ENCODE measurements around the gene FCSK.
"Not testable (repeated sequence)": the region's sequence is repeated elsewhere in the genome, so short reads cannot be mapped to it uniquely, and the experiment has no call there.

Gene FCSK

GRCh38 chr16:70454222-70455034 lies at the start of gene FCSK:
TSS of gene FCSK (plus strand) at chr16:70454595. CDS start at chr16:70463191, 8,596 bp downstream.
- peak within 1 kb of the TSS; percentile 98 for H3K27ac ChIP-seq
- TF ChIP-seq ZFX (IDR thresholded peaks at IDR 0.05), result peak; percentile 58; the same call in 1 of the 2 replicates
- no peak for TF ChIP-seq CTCF (conservative IDR thresholded peaks at IDR 0.05)

GRCh38 chr16:70406104-70406503 lies 48.3 kb upstream of the FCSK start:
- not testable (repeated sequence) for H3K27ac ChIP-seq

- no peak overlapping the region for H3K27ac ChIP-seq
- TF ChIP-seq CTCF (conservative IDR thresholded peaks at IDR 0.05), result no peak
- TF ChIP-seq ZFX (IDR thresholded peaks at IDR 0.05), result no peak
Observed at GRCh38 chr16:70407811-70408274, 46.6 kb upstream of the FCSK start.

- H3K27ac ChIP-seq, result no peak overlapping the region
- TF ChIP-seq CTCF (conservative IDR thresholded peaks at IDR 0.05) (no peak), ZFX (IDR thresholded peaks at IDR 0.05) (no peak)
Observed at GRCh38 chr16:70410734-70411133, 43.7 kb upstream of the FCSK start.

GRCh38 chr16:70412385-70412784 lies 42.0 kb upstream of the FCSK start:
- TF ChIP-seq CTCF (conservative IDR thresholded peaks at IDR 0.05), result no peak
- no peak overlapping the region for H3K27ac ChIP-seq

GRCh38 chr16:70413572-70413971 lies 40.8 kb upstream of the FCSK start:
- H3K27ac ChIP-seq, result not testable (repeated sequence)

GRCh38 chr16:70416748-70417616 lies 37.4 kb upstream of the FCSK start:
- TF ChIP-seq ZFX (IDR thresholded peaks at IDR 0.05), result no peak
- no peak for TF ChIP-seq CTCF (conservative IDR thresholded peaks at IDR 0.05)
- no peak overlapping the region for H3K27ac ChIP-seq

- no peak overlapping the region for H3K27ac ChIP-seq
Observed at GRCh38 chr16:70417661-70418060, 36.7 kb upstream of the FCSK start.

More at GRCh38 chr16:70417661-70418060, 36.7 kb upstream of the FCSK start:
- TF ChIP-seq CTCF (conservative IDR thresholded peaks at IDR 0.05) (no peak), ZFX (IDR thresholded peaks at IDR 0.05) (no peak)

Data from C4-2B (cell line).